ENCODE data around the gene NDUFS5. TPM values are rescaled to one million over a fixed set of nuclear protein-coding genes. Genes with fewer than 3 reads are reported as not detected.
A peak's percentile ranks its signal among the peaks of the same experiment; 100 is the strongest.

The NDUFS5 gene
- total RNA-seq, 4 donors from 2014 or later = 428 to 631 (median 514) TPM

DNA sequence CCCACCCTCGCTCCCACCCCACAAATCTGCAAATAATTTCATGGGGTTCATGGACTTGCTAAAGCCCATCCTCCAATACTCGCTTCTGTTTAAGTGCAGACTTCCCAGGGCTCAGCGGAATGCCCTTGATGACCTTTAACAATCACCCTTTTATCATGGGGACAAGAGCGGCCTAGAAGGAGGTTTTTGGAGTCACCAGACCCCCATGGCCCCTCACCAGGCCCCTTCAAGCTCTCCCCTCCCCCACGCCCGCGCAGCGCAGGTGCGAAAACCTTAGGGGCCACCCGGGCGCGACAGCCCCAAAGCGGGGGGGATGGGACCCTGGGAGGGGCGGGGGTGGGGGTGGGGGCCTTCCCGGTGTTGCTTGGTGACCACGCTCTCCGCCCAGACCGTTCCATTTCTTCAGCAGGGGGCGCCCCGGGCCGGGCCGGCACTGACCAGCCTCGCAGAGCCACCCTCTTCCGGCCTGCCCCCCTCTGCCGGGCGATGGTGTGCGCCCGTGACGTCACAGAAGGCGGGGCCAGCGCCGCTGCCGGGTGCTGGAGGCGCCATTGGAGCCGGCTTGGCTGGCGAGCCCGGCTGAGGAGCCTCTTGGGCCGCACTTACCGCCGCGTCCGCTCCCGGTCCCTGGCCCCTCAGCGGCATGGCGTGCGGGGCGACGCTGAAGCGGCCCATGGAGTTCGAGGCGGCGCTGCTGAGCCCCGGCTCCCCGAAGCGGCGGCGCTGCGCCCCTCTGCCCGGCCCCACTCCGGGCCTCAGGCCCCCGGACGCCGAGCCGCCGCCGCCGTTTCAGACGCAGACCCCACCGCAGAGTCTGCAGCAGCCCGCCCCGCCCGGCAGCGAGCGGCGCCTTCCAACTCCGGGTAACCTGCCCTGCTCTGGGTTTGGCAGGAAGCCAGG is 35.2 kb upstream of the NDUFS5 start, which contains the start of gene AKIRIN1:
AKIRIN1 (plus strand) TSS at position 539 of the 900 bp plus-strand sequence; CDS start at position 644, 105 bp downstream.
- TF ChIP-seq POLR2A (IDR thresholded peaks at IDR 0.05) (peak; percentile 87 to 95), CTCF (IDR thresholded peaks at IDR 0.05) (peak in 2 of 6 experiments; percentile 12 to 34)
- H3K27ac ChIP-seq = peak within 1 kb of the TSS; percentile 88 to 90 (median 90)
- intact Hi-C loops (cut with DNase I) = loop anchor here (5.0 kb wide), 2 partner anchors 114 to 129 kb away; no protein-coding TSS in a partner anchor
- H3K9me3 ChIP-seq = no peaks in the 10 kb centered on the region
- H3K4me1 ChIP-seq = peaks cover 21 to 31% of the 10 kb centered on the region in 2 donors
- H3K27me3 ChIP-seq = no peaks in the 10 kb centered on the region
- DNase-seq = peak; percentile 98
- WGBS, 2 donors = 1 to 5% methylated on average over 4 to 13 of the region's 76 CpGs
- H3K36me3 ChIP-seq = no peaks in the 10 kb centered on the region
- H3K4me3 ChIP-seq (replicated peaks in 1 of 3) = peak within 1 kb of the TSS; percentile 92 to 99 (median 92)

DNA sequence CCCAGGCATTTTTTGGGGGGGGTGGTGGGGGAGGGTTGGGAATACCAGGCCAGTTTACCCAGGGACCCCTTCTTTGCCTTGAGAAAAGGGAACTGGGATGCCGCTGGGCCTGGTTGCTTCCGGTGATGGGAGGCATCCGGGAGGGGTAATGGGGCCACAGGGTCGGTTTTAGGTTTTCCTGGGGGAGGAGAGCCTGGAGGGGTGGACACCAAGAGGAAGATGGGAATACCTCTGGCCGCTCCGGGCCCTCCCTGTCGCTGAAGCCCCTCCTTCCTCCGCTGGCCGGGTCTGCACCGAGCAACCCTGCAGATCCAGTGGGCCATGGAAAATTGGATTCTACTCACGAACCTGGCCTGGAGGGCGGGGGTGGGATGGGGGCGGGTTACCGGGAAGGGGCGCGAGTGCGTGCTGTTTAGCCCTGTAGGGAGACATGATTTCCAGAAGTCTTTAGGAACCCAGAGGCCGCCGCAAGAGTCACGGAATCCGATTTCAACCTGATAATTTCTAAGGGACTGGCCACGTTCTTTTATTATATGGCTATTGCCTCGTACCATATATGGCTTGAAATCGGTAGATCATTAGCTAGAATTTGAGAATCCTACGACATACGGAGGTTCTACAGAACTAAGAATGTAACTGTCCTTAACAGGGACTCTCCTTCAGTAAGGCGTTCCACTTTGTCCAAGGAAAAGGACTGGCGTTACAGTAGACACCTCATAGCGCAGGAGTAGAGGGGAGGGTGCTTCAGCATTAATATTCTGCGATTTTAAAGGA is 34.3 kb upstream of the NDUFS5 start:
- no peaks in the 10 kb centered on the region for H3K9me3 ChIP-seq
- DNase-seq = peak; percentile 47 to 62
- H3K27me3 ChIP-seq = no peaks in the 10 kb centered on the region
- peak overlapping the region; percentile 92 to 99 (median 92) for H3K4me3 ChIP-seq (replicated peaks in 1 of 3)
- H3K4me1 ChIP-seq = peaks cover 21 to 29% of the 10 kb centered on the region in 2 donors
- 0 to 1% methylated on average over 30 of the region's 30 CpGs for WGBS, 2 donors
- H3K36me3 ChIP-seq = no peaks in the 10 kb centered on the region
- peak overlapping the region; percentile 76 to 90 (median 90) for H3K27ac ChIP-seq
- intact Hi-C loops (cut with DNase I) = loop anchor here (5.0 kb wide), 2 partner anchors 115 to 130 kb away; no protein-coding TSS in a partner anchor
- no peak for TF ChIP-seq CTCF (IDR thresholded peaks at IDR 0.05)
- no peak for TF ChIP-seq POLR2A (IDR thresholded peaks at IDR 0.05)

DNA sequence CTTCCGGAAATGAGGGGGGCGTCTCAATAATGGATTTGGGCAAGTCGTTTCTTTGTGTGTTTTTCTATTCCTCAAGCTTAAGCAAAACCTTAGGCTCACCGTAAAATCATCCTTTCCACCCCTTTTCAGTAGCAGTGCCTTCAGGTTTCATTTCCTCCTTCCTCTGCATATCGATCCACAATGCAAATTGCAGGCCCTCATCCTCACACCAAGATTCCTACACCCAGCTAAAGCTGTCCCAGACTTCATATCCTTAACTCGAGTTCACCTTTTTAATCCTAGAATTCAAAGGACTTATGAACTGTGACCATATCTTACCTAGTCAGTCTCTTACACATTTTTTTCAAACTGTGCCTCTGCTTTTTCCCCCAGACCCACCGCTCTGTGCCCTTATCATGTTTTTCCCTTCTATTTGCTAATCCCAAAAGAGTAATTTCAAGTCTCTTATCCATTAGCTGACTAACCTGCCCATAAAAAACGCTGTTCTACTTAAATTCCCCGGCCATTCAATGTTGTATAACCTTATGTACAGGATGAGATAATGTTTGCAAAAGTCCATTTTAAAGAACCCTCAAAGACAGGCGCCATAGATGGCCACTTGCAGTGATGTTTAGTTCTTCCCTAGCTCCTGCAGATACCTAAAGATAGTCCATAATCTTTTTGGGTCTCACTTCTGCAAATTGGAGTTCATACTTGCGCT is 33.6 kb upstream of the NDUFS5 start:
- peaks cover 27 to 37% of the 10 kb centered on the region in 2 donors for H3K4me1 ChIP-seq
- DNase-seq = no peak
- no peaks in the 10 kb centered on the region for H3K36me3 ChIP-seq
- WGBS, 2 donors = 18 to 20% methylated on average over 11 of the region's 11 CpGs
- H3K27me3 ChIP-seq = no peaks in the 10 kb centered on the region
- TF ChIP-seq CTCF (IDR thresholded peaks at IDR 0.05) (no peak), POLR2A (IDR thresholded peaks at IDR 0.05) (no peak)
- intact Hi-C loops (cut with DNase I) = loop anchor here (5.0 kb wide), 2 partner anchors 115 to 130 kb away; no protein-coding TSS in a partner anchor
- H3K4me3 ChIP-seq (replicated peaks in 1 of 3) = peak overlapping the region; percentile 92 to 99 (median 92)
- H3K9me3 ChIP-seq = no peaks in the 10 kb centered on the region
- peak overlapping the region in 2 of 3 donors; percentile 90 for H3K27ac ChIP-seq

DNA sequence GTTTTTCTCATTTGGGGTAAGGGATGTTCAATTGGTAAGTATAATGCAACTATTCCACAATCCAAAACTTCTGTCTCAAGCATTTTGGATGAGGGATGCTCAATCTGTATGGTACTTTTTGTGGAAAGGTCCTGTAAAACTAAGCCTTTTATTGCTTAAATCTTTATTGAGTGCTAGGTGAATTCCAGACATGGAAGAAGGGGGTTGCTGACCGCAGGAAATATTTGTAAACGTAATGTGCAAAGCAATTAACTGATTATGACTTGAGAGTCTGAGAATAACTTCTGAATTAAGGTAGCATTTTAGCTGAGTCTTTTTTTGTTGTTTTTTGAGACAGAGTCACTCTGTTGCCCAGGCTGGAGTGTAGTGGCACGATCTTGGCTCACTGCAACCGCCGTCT is 32.0 kb upstream of the NDUFS5 start:
- Histone ChIP-seq H3K9me3 (no peaks in the 10 kb centered on the region), H3K36me3 (no peaks in the 10 kb centered on the region), H3K27me3 (no peaks in the 10 kb centered on the region), H3K4me1 (peaks cover 25 to 35% of the 10 kb centered on the region in 2 donors), H3K4me3 (replicated peaks in 1 of 3) (no peak overlapping the region), H3K27ac (no peak overlapping the region)
- DNase-seq = no peak
- TF ChIP-seq POLR2A (IDR thresholded peaks at IDR 0.05) = no peak
- TF ChIP-seq CTCF (IDR thresholded peaks at IDR 0.05) = no peak
- intact Hi-C loops (cut with DNase I) = loop anchor here (5.0 kb wide), 2 partner anchors 117 to 132 kb away; no protein-coding TSS in a partner anchor
- 88 to 91% methylated on average over 5 of the region's 5 CpGs for WGBS, 2 donors
